Measurements from ENCODE around the gene IGFBP6. TPM values are rescaled to one million over a fixed set of nuclear protein-coding genes. Genes with fewer than 3 reads are reported as not detected.

The IGFBP6 gene
- total RNA-seq, 1 donor from 2014 or later = 20.8 TPM

DNA sequence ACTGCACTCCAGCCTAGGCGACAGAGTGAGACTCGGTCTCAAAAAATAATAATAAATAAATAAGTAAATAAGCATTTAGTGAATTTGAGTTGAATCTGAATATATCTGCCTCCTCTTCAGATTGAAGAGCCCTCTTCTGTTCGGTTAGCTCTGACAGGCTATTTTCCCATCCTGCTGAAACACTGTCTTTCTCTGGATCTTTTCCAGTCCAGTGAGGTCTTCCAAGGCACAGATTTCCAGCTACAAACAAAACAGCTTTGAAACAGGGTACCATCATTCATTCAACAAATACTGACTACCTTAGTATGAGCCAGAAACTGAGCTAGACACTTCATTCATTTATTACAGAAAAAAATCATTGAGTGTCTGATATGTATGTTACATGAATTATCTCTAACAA lies 11.1 kb upstream of the IGFBP6 start:
- Histone ChIP-seq H3K27me3 (ENCODE audit: insufficient read depth, low read length) (no peaks in the 10 kb centered on the region), H3K9ac (ENCODE audit: low read length) (no peak overlapping the region), H3K4me1 (ENCODE audit: insufficient read depth, low read length) (no peaks in the 10 kb centered on the region), H3K4me2 (ENCODE audit: low read length) (no peak overlapping the region), H2AFZ (ENCODE audit: low read depth, low read length) (no peak overlapping the region), H3K4me3 (ENCODE audit: insufficient read depth, low read depth, low read length) (no peak overlapping the region), H3K27ac (ENCODE audit: low read depth, low read length) (no peak overlapping the region), H4K20me1 (ENCODE audit: insufficient read depth, low read length) (no peaks in the 10 kb centered on the region), H3K9me3 (ENCODE audit: insufficient read depth, low read depth, low read length) (no peaks in the 10 kb centered on the region), H3K36me3 (ENCODE audit: insufficient read depth, low read length) (no peaks in the 10 kb centered on the region), H3K79me2 (ENCODE audit: insufficient read depth, low read length) (no peaks in the 10 kb centered on the region)
- FAIRE-seq (no peak), DNase-seq (ENCODE audit: low read depth) (no peak)
- no peaks in the 10 kb centered on the region for H3K9me3 Mint-ChIP-seq (ENCODE audit: unreplicated experiment)
- peaks cover 2% of the 10 kb centered on the region for H3K4me1 Mint-ChIP-seq (ENCODE audit: low read depth, unreplicated experiment)
- H3K36me3 Mint-ChIP-seq (ENCODE audit: low read depth, unreplicated experiment) = no peaks in the 10 kb centered on the region
- H3K27me3 Mint-ChIP-seq (ENCODE audit: low read depth, unreplicated experiment) = peaks cover 14% of the 10 kb centered on the region
- TF ChIP-seq EZH2 (IDR thresholded peaks at IDR 0.05; ENCODE audit: insufficient read depth, low read length) = no peak
- TF ChIP-seq CTCF (IDR thresholded peaks at IDR 0.05; ENCODE audit: insufficient read depth, low read depth, low read length) = no peak
- H3K4me3 Mint-ChIP-seq (ENCODE audit: unreplicated experiment) = no peak overlapping the region
- no peak overlapping the region for H3K27ac Mint-ChIP-seq (ENCODE audit: unreplicated experiment)

DNA sequence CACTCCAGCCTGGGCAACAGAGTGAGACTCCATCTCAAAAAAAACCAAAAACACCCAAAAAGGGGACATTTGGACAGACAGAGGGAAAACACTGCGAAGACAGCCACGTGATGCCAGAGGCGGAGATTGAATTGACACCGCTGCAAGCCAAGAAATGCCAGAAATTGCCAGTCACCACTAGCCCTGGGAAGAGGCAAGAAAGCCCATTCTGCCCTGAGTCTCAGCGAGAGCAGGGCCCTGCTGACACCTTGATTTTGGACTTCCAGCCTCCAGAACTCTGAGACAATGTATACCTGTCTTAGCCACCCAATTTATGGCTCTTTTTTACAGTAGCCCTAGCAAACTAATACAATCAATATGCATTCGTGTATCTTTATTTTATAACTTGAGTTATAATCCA lies 7.4 kb upstream of the IGFBP6 start:
- H3K27me3 ChIP-seq (ENCODE audit: insufficient read depth, low read length) = no peaks in the 10 kb centered on the region
- TF ChIP-seq CTCF (IDR thresholded peaks at IDR 0.05; ENCODE audit: insufficient read depth, low read depth, low read length) (no peak), EZH2 (IDR thresholded peaks at IDR 0.05; ENCODE audit: insufficient read depth, low read length) (no peak)
- no peaks in the 10 kb centered on the region for H3K4me1 Mint-ChIP-seq (ENCODE audit: low read depth, unreplicated experiment)
- no peak overlapping the region for H3K4me3 Mint-ChIP-seq (ENCODE audit: unreplicated experiment)
- DNase-seq (ENCODE audit: low read depth) = no peak
- no peaks in the 10 kb centered on the region for H3K36me3 ChIP-seq (ENCODE audit: insufficient read depth, low read length)
- H3K4me2 ChIP-seq (ENCODE audit: low read length) = no peak overlapping the region
- H3K27ac Mint-ChIP-seq (ENCODE audit: unreplicated experiment) = no peak overlapping the region
- H2AFZ ChIP-seq (ENCODE audit: low read depth, low read length) = no peak overlapping the region
- H3K36me3 Mint-ChIP-seq (ENCODE audit: low read depth, unreplicated experiment) = no peaks in the 10 kb centered on the region
- H3K27ac ChIP-seq (ENCODE audit: low read depth, low read length) = no peak overlapping the region
- H4K20me1 ChIP-seq (ENCODE audit: insufficient read depth, low read length) = no peaks in the 10 kb centered on the region
- H3K9ac ChIP-seq (ENCODE audit: low read length) = no peak overlapping the region
- no peaks in the 10 kb centered on the region for H3K79me2 ChIP-seq (ENCODE audit: insufficient read depth, low read length)
- no peak overlapping the region for H3K4me3 ChIP-seq (ENCODE audit: insufficient read depth, low read depth, low read length)
- peaks cover 27% of the 10 kb centered on the region for H3K27me3 Mint-ChIP-seq (ENCODE audit: low read depth, unreplicated experiment)
- H3K9me3 ChIP-seq (ENCODE audit: insufficient read depth, low read depth, low read length) = no peaks in the 10 kb centered on the region
- FAIRE-seq = no peak
- no peaks in the 10 kb centered on the region for H3K9me3 Mint-ChIP-seq (ENCODE audit: unreplicated experiment)
- H3K4me1 ChIP-seq (ENCODE audit: insufficient read depth, low read length) = no peaks in the 10 kb centered on the region

GRCh38 chr12:53090554-53090953 lies 6.9 kb upstream of the IGFBP6 start:
- Histone ChIP-seq H3K27ac (ENCODE audit: low read depth, low read length) (no peak overlapping the region), H3K79me2 (ENCODE audit: insufficient read depth, low read length) (no peaks in the 10 kb centered on the region), H3K4me2 (ENCODE audit: low read length) (no peak overlapping the region), H3K4me1 (ENCODE audit: insufficient read depth, low read length) (no peaks in the 10 kb centered on the region), H3K4me3 (ENCODE audit: insufficient read depth, low read depth, low read length) (no peak overlapping the region), H4K20me1 (ENCODE audit: insufficient read depth, low read length) (no peaks in the 10 kb centered on the region), H2AFZ (ENCODE audit: low read depth, low read length) (no peak overlapping the region), H3K27me3 (ENCODE audit: insufficient read depth, low read length) (no peaks in the 10 kb centered on the region), H3K9me3 (ENCODE audit: insufficient read depth, low read depth, low read length) (no peaks in the 10 kb centered on the region), H3K36me3 (ENCODE audit: insufficient read depth, low read length) (no peaks in the 10 kb centered on the region), H3K9ac (ENCODE audit: low read length) (no peak overlapping the region)
- H3K9me3 Mint-ChIP-seq (ENCODE audit: unreplicated experiment) = peaks cover 2% of the 10 kb centered on the region
- DNase-seq (ENCODE audit: low read depth) (no peak), FAIRE-seq (no peak)
- no peak for TF ChIP-seq CTCF (IDR thresholded peaks at IDR 0.05; ENCODE audit: insufficient read depth, low read depth, low read length)
- no peak for TF ChIP-seq EZH2 (IDR thresholded peaks at IDR 0.05; ENCODE audit: insufficient read depth, low read length)
- H3K36me3 Mint-ChIP-seq (ENCODE audit: low read depth, unreplicated experiment) = no peaks in the 10 kb centered on the region
- H3K4me1 Mint-ChIP-seq (ENCODE audit: low read depth, unreplicated experiment) = no peaks in the 10 kb centered on the region
- H3K27me3 Mint-ChIP-seq (ENCODE audit: low read depth, unreplicated experiment) = peaks cover 27% of the 10 kb centered on the region
- H3K27ac Mint-ChIP-seq (ENCODE audit: unreplicated experiment) = no peak overlapping the region
- no peak overlapping the region for H3K4me3 Mint-ChIP-seq (ENCODE audit: unreplicated experiment)

Data from astrocyte (in vitro differentiated cells and primary cell).